RWPE2 (cell line): ENCODE measurements around the gene HOXD1.

Experiments used
- ATAC-seq: fragments of 200-7000 bp; cut with Tn5 transposase; 3 replicates; pipeline ENCODE4 v1.9.1; 2021; ENCODE audit warnings: low read depth
- DNase-seq: peaks from one replicate; pipeline ENCODE4 v3.0.0-alpha.2; 2020; ENCODE audit warnings: low spot score
- H3K27ac ChIP-seq: fragments of 450-650 bp; 2 replicates; pipeline ENCODE4 v1.5.1; 2017; ENCODE audit warnings: mild to moderate bottlenecking; ENCODE audit not compliant: poor library complexity, severe bottlenecking
- H3K27me3 ChIP-seq: fragments of 250-450 bp; sonication (Bioruptor Pico); 2 replicates; pipeline ENCODE4 v1.5.1; 2021; ENCODE audit warnings: mild to moderate bottlenecking, moderate library complexity; ENCODE audit not compliant: insufficient read depth, poor library complexity, severe bottlenecking
- H3K36me3 ChIP-seq: fragments of 250-450 bp; sonication (Bioruptor Pico); 2 replicates; pipeline ENCODE4 v1.5.1; 2020; ENCODE audit warnings: low read depth, mild to moderate bottlenecking, moderate library complexity
- H3K4me1 ChIP-seq: fragments of 250-450 bp; sonication (Bioruptor Pico); 2 replicates; pipeline ENCODE4 v1.5.1; 2021; ENCODE audit warnings: mild to moderate bottlenecking, moderate library complexity; ENCODE audit not compliant: insufficient read depth, poor library complexity, severe bottlenecking
- H3K4me3 ChIP-seq: fragments of 250-450 bp; sonication (Bioruptor Pico); 2 replicates; pipeline ENCODE4 v1.5.1; 2021; ENCODE audit warnings: mild to moderate bottlenecking, moderate library complexity; ENCODE audit not compliant: severe bottlenecking
- H3K9me3 ChIP-seq: fragments of 250-450 bp; sonication (Bioruptor Pico); 2 replicates; pipeline ENCODE4 v1.5.1; 2021; ENCODE audit warnings: mild to moderate bottlenecking, moderate library complexity; ENCODE audit not compliant: severe bottlenecking
- CTCF ChIP-seq: fragments of 450-650 bp; IDR thresholded peaks from one replicate; pipeline ENCODE4 v1.5.1; 2017; ENCODE audit warnings: mild to moderate bottlenecking, moderate library complexity; ENCODE audit not compliant: poor library complexity, severe bottlenecking

Gene HOXD1

DNA sequence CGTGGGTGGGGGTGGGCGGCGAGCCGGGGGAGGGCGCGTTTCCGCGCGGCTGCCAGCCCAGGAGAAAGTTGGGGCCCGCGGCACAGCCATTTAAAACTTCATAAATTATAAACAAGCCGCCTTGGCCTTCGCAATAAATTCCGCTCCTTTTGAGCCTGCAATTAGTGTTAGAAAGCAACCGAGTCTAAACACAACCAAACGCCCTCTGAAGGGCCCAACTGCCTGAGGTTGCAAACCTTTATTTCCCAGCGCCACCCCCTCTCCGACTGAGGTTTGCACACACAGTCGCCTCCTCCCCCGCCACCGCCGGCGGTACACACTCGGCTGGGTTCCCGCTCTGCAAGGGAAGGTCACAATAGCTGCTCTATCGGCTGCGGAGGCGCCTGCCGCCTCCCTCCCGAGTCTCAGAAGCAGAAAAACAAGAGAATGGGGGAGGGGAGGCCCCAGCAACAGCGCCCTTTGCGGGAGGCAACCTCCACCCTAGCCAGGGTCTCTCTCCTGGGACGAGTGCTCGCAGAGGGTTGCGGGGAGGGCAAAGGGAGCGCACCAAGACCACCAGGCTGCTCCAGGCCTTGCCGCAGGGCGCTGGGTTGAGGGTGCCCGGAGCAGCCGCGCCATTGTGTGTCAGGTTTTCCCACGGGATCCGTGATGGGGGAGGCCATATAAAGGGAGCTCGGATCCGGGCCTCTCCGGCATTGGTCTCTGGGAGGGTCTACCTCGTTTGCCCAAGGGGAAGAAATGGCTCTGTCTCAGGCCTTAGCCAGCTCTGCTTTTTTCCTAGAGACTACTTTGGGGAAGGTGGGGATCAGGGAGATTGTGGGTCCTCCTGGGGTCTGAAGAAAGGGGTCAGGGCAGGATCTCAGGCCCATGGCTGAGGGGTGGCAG, 13.4 kb upstream of the HOXD1 start:
- ATAC-seq (no peak), DNase-seq (no peak)
- Histone ChIP-seq H3K4me3 (no peak overlapping the region), H3K27ac (no peak overlapping the region), H3K4me1 (peaks cover 5% of the 10 kb centered on the region), H3K36me3 (no peaks in the 10 kb centered on the region), H3K9me3 (no peaks in the 10 kb centered on the region), H3K27me3 (no peaks in the 10 kb centered on the region)
- TF ChIP-seq CTCF, result no peak

DNA sequence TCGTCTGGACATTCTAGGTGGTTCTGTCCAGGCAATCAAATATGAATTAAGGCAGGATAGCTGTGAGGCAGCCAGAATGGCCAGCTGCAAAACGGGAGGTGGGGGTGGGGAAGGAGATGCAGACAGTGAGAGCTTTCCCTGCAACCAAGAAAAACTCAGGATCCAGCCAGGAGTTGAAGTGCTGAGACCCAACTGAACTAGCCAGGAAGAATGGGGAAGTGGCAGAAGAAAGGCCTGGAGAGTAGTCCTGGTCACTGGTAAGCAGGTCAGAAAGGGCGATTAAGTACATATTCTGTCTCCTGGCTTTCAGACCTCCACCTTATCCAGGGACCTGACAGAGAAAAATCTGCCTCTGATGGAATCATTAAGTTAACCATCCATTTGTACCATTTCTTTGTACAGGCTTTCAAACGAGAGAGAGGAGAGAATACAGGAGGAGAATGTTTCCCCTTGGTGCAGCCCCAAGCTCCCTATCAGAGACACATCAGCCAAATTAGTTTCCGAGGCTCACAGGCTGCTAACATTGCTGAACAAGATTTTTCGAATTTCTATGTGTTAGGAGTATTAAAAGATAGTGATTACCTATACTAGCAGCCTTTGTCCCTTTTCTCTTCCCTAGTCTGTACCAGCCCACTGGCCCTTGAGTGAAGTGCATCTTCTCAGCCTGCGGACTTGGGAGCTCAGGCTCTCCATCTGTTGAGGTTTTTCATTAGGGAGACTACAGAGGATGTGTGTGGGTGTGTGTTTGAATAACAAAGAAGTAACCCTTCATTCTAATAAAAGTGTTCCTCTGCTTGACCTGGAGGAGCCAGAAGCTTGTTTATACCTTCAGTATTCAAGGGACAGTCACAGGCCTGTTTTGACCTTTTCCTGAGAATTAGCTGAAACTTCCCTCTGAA, 12.5 kb upstream of the HOXD1 start:
- no peak for DNase-seq
- Histone ChIP-seq H3K9me3 (no peaks in the 10 kb centered on the region), H3K27me3 (no peaks in the 10 kb centered on the region), H3K36me3 (no peaks in the 10 kb centered on the region), H3K27ac (no peak overlapping the region), H3K4me3 (no peak overlapping the region), H3K4me1 (peaks cover 5% of the 10 kb centered on the region)
- no peak for TF ChIP-seq CTCF
- no peak for ATAC-seq

- ATAC-seq, result peak; percentile 29; the same call in 2 of the 3 replicates
- TF ChIP-seq CTCF, result no peak
Observed at GRCh38 chr2:176177580-176178037, 10.9 kb upstream of the HOXD1 start.

GRCh38 chr2:176178038-176178756, 10.3 kb upstream of the HOXD1 start:
- TF ChIP-seq CTCF, result no peak
- no peaks in the 10 kb centered on the region for H3K9me3 ChIP-seq
- H3K27ac ChIP-seq, result peak overlapping the region; percentile 49
- H3K4me1 ChIP-seq, result peaks cover 5% of the 10 kb centered on the region
- no peaks in the 10 kb centered on the region for H3K27me3 ChIP-seq
- DNase-seq, result no peak
- peak; percentile 80 for ATAC-seq
- H3K4me3 ChIP-seq, result peak overlapping the region; percentile 39
- H3K36me3 ChIP-seq, result no peaks in the 10 kb centered on the region

More at GRCh38 chr2:176177580-176178037, 10.9 kb upstream of the HOXD1 start:
- no peaks in the 10 kb centered on the region for H3K9me3 ChIP-seq
- no peaks in the 10 kb centered on the region for H3K36me3 ChIP-seq
- peaks cover 5% of the 10 kb centered on the region for H3K4me1 ChIP-seq
- peak overlapping the region; percentile 39 for H3K4me3 ChIP-seq
- no peak for DNase-seq
- no peaks in the 10 kb centered on the region for H3K27me3 ChIP-seq
- H3K27ac ChIP-seq, result peak overlapping the region; percentile 49
